Hematopoietic multipotent progenitor cell (in vitro differentiated cells): ENCODE measurements around the gene KRTAP10-2. TPM values are rescaled to one million over a fixed set of nuclear protein-coding genes. Genes with fewer than 3 reads are reported as not detected.
"Not testable (repeated sequence)": the region's sequence is repeated elsewhere in the genome, so short reads cannot be mapped to it uniquely, and the experiment has no call there.

Experiments used
- DNase-seq, 3 donors: peaks; one replicate each; pipeline ENCODE4 v3.0.0-alpha.2; 2011 to 2015; ENCODE audit warnings: low read depth in 2 of 3, low spot score in 2 of 3
- total RNA-seq: library from RNA; depleted of rRNA; stranded (reverse); fragments of >200 nt; gene quantifications from one replicate; pipeline ENCODE4 v1.2.3, GENCODE V29; 2012

The KRTAP10-2 gene
- total RNA-seq = not detected

- no peak for DNase-seq
Measured at GRCh38 chr21:44551340-44551961, at the start of gene KRTAP10-2. TSS of gene KRTAP10-2 (minus strand) at chr21:44551505. CDS start at chr21:44551458, 47 bp downstream.

- not testable (repeated sequence) for DNase-seq
Measured at GRCh38 chr21:44601091-44601490, 49.8 kb upstream of the KRTAP10-2 start.

- DNase-seq = not testable (repeated sequence)
Measured at GRCh38 chr21:44600118-44600978, 49.0 kb upstream of the KRTAP10-2 start, which contains the start of gene KRTAP10-7. TSS of gene KRTAP10-7 (plus strand) at chr21:44600597. CDS start at chr21:44600622, 25 bp downstream.

- no peak for DNase-seq
Measured at GRCh38 chr21:44599264-44600029, 48.1 kb upstream of the KRTAP10-2 start.

GRCh38 chr21:44598061-44598460 is 46.8 kb upstream of the KRTAP10-2 start:
- no peak for DNase-seq

GRCh38 chr21:44596068-44596725 is 44.9 kb upstream of the KRTAP10-2 start:
- no peak for DNase-seq

- no peak for DNase-seq
Measured at GRCh38 chr21:44595524-44595923, 44.2 kb upstream of the KRTAP10-2 start.

GRCh38 chr21:44594406-44594916 is 43.2 kb upstream of the KRTAP10-2 start:
- DNase-seq = no peak

- DNase-seq = peak in 2 of 3 donors; percentile 20 to 36
Measured at GRCh38 chr21:44593598-44594405, 42.5 kb upstream of the KRTAP10-2 start.

- no peak for DNase-seq
Measured at GRCh38 chr21:44592446-44593311, 41.4 kb upstream of the KRTAP10-2 start, which contains the start of gene KRTAP10-6. TSS of gene KRTAP10-6 (minus strand) at chr21:44592505. CDS start at chr21:44592484, 21 bp downstream.

GRCh38 chr21:44591801-44592130 is 40.5 kb upstream of the KRTAP10-2 start:
- not testable (repeated sequence) for DNase-seq

GRCh38 chr21:44590897-44591800 is 39.8 kb upstream of the KRTAP10-2 start:
- not testable (repeated sequence) for DNase-seq

- no peak for DNase-seq
Measured at GRCh38 chr21:44590311-44590721, 39.0 kb upstream of the KRTAP10-2 start.

GRCh38 chr21:44589586-44590305 is 38.4 kb upstream of the KRTAP10-2 start:
- DNase-seq = no peak

GRCh38 chr21:44589094-44589493 is 37.8 kb upstream of the KRTAP10-2 start:
- DNase-seq = no peak

GRCh38 chr21:44585892-44586291 is 34.6 kb upstream of the KRTAP10-2 start:
- DNase-seq = no peak

- DNase-seq = no peak
Measured at GRCh38 chr21:44583800-44584147, 32.5 kb upstream of the KRTAP10-2 start.
